Activated gamma-delta T cell treated with anti-CD3 and anti-CD28 coated beads, Interleukin-2, amount 50 U/mL, for 16 hours (primary cell): ENCODE results near the gene ROR2.

ENCODE experiments used
- DNase-seq: peaks from one replicate; pipeline ENCODE4 v3.0.0-alpha.2; 2020; ENCODE audit warnings: low read depth

The ROR2 gene

GRCh38 chr9:91873637-91874051 is 76.4 kb downstream of the ROR2 start:
- no peak for DNase-seq

- no peak for DNase-seq
These were observed 81.2 kb downstream of the ROR2 start for GRCh38 chr9:91868732-91869391.

GRCh38 chr9:91867740-91868139 is 82.3 kb downstream of the ROR2 start:
- DNase-seq = no peak

GRCh38 chr9:91865041-91865440 is 85.0 kb downstream of the ROR2 start:
- no peak for DNase-seq

- no peak for DNase-seq
These were observed 85.6 kb downstream of the ROR2 start for GRCh38 chr9:91864380-91864779.

GRCh38 chr9:91863469-91863868 is 86.6 kb downstream of the ROR2 start:
- DNase-seq = no peak

- DNase-seq = no peak
These were observed 91.6 kb downstream of the ROR2 start for GRCh38 chr9:91858213-91859030.

- DNase-seq = no peak
These were observed 92.5 kb downstream of the ROR2 start for GRCh38 chr9:91857291-91858212.

GRCh38 chr9:91856419-91856818 is 93.6 kb downstream of the ROR2 start:
- DNase-seq = no peak

GRCh38 chr9:91855196-91855595 is 94.8 kb downstream of the ROR2 start:
- DNase-seq = no peak

- DNase-seq = no peak
These were observed 97.2 kb downstream of the ROR2 start for GRCh38 chr9:91852801-91853347.

- DNase-seq = no peak
These were observed 100.3 kb downstream of the ROR2 start for GRCh38 chr9:91849694-91850093.

GRCh38 chr9:91848146-91848545 is 101.9 kb downstream of the ROR2 start:
- DNase-seq = no peak

GRCh38 chr9:91847581-91848091 is 102.4 kb downstream of the ROR2 start:
- DNase-seq = no peak

- DNase-seq = no peak
These were observed 104.1 kb downstream of the ROR2 start for GRCh38 chr9:91845879-91846278.

- no peak for DNase-seq
These were observed 105.2 kb downstream of the ROR2 start for GRCh38 chr9:91844701-91845291.

GRCh38 chr9:91844190-91844589 is 105.8 kb downstream of the ROR2 start:
- DNase-seq = no peak

- DNase-seq = no peak
These were observed 106.3 kb downstream of the ROR2 start for GRCh38 chr9:91843623-91844148.

- DNase-seq = no peak
These were observed 106.9 kb downstream of the ROR2 start for GRCh38 chr9:91843093-91843492.

- DNase-seq = no peak
These were observed 107.5 kb downstream of the ROR2 start for GRCh38 chr9:91842358-91843049.

GRCh38 chr9:91841591-91841990 is 108.4 kb downstream of the ROR2 start:
- DNase-seq = no peak
